ENCODE results near the gene FAM76A. TPM values are rescaled to one million over a fixed set of nuclear protein-coding genes. Genes with fewer than 3 reads are reported as not detected.

The FAM76A gene
- total and polyA plus RNA-seq, 2 experiments from 2014 or later = 3.5 to 9.8 TPM

DNA sequence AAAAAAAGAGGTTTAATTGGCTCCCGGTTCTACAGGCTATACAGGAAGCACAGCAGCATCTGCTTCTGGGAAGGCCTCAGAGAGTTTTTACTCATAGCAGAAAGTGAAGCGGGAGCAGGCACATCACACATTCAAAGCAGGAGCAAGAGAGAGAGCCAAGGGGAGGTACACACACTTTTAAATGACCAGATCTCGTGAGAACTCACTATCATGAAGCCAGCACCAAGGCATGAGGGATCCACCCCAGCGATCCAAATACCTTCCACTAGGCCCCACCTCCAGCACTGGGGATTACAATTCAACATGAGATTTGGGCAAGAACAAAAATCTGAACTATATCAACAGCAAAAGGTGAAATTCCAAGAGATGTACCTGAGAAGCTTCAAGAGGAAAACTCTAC, 20.8 kb upstream of the FAM76A start:
- 84% methylated on average over 4 of the region's 4 CpGs for WGBS (ENCODE audit: low lambda C conversion rate, missing lambda C conversion rate)
- H3K4me1 ChIP-seq (ENCODE audit: insufficient read depth) = no peaks in the 10 kb centered on the region
- H2AFZ ChIP-seq = no peak overlapping the region

DNA sequence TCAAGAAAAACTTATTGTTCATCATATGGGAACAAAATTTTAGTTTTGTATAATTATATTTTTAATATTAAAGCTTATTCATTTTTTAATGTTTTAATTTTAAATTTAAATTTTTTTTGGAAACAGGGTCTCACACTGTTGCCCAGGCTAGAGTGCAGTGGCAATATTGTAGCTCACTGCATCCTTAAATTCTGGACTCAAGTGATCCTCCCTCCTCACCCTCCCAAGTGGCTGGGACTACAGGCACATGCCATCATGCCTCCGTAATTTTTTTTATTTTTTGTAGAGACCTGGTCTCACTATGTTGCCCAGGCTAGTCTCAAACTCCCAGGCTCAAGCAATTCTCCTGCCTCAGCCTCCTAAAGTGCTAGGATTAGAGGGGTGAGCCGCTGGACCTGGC, 20.2 kb upstream of the FAM76A start:
- TF ChIP-seq EZH2phosphoT487 (IDR thresholded peaks at IDR 0.05; ENCODE audit: low read depth, severe bottlenecking, unreplicated experiment) = no peak
- no peak for TF ChIP-seq EZH2 (IDR thresholded peaks at IDR 0.05; ENCODE audit: borderline replicate concordance)
- TF ChIP-seq, protein P1, sequence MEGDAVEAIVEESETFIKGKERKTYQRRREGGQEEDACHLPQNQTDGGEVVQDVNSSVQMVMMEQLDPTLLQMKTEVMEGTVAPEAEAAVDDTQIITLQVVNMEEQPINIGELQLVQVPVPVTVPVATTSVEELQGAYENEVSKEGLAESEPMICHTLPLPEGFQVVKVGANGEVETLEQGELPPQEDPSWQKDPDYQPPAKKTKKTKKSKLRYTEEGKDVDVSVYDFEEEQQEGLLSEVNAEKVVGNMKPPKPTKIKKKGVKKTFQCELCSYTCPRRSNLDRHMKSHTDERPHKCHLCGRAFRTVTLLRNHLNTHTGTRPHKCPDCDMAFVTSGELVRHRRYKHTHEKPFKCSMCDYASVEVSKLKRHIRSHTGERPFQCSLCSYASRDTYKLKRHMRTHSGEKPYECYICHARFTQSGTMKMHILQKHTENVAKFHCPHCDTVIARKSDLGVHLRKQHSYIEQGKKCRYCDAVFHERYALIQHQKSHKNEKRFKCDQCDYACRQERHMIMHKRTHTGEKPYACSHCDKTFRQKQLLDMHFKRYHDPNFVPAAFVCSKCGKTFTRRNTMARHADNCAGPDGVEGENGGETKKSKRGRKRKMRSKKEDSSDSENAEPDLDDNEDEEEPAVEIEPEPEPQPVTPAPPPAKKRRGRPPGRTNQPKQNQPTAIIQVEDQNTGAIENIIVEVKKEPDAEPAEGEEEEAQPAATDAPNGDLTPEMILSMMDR (IDR thresholded peaks at IDR 0.05; ENCODE audit: poor library complexity) = no peak
- Histone ChIP-seq H3K4me1 (ENCODE audit: insufficient read depth) (no peaks in the 10 kb centered on the region), H3K36me3 (replicated peaks; ENCODE audit: insufficient read depth, low read depth) (no peaks in the 10 kb centered on the region), H3K4me3 (no peak overlapping the region), H3K79me2 (no peaks in the 10 kb centered on the region), H3K9me2 (replicated peaks; ENCODE audit: insufficient read depth) (no peaks in the 10 kb centered on the region), H3K9me3 (ENCODE audit: low read depth) (no peaks in the 10 kb centered on the region), H2AFZ (no peak overlapping the region), H3K4me2 (no peak overlapping the region), H3K27ac (no peak overlapping the region), H3K27me3 (no peaks in the 10 kb centered on the region), H4K20me1 (ENCODE audit: insufficient read depth, poor library complexity, severe bottlenecking) (no peaks in the 10 kb centered on the region)
- WGBS (ENCODE audit: low lambda C conversion rate, missing lambda C conversion rate) = 81% methylated on average over 2 of the region's 2 CpGs
- DNase-seq (ENCODE audit: low spot score) = no peak

More for the DNA sequence above, 20.8 kb upstream of the FAM76A start:
- H3K79me2 ChIP-seq = no peaks in the 10 kb centered on the region
- no peaks in the 10 kb centered on the region for H3K9me2 ChIP-seq (replicated peaks; ENCODE audit: insufficient read depth)
- no peaks in the 10 kb centered on the region for H4K20me1 ChIP-seq (ENCODE audit: insufficient read depth, poor library complexity, severe bottlenecking)
- no peak overlapping the region for H3K4me2 ChIP-seq
- TF ChIP-seq, protein P1 (IDR thresholded peaks at IDR 0.05; ENCODE audit: poor library complexity) = no peak
- no peak for TF ChIP-seq EZH2phosphoT487 (IDR thresholded peaks at IDR 0.05; ENCODE audit: low read depth, severe bottlenecking, unreplicated experiment)
- no peak for TF ChIP-seq EZH2 (IDR thresholded peaks at IDR 0.05; ENCODE audit: borderline replicate concordance)
- no peak for DNase-seq (ENCODE audit: low spot score)
- H3K27ac ChIP-seq = no peak overlapping the region
- no peak overlapping the region for H3K4me3 ChIP-seq
- H3K36me3 ChIP-seq (replicated peaks; ENCODE audit: insufficient read depth, low read depth) = no peaks in the 10 kb centered on the region
- H3K27me3 ChIP-seq = no peaks in the 10 kb centered on the region
- H3K9me3 ChIP-seq (ENCODE audit: low read depth) = no peaks in the 10 kb centered on the region

DNA sequence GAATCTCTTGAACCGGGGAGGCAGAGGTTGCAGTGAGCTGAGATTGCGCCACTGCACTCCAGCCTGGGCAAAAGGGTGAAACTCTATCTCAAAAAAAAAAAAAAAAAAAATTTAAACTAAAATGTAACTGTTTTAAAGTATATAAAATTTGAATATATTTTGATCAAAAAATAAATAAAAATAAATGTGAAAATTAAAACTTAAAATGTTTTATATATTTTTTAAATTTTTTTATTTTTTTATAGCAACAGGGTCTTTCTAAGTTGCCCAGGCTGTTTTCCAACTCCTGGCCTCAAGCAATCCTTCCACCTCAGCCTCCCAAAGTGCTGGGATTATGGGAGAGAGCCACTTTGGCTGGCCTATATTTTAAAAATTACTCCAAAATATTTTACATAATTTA, 15.2 kb upstream of the FAM76A start:
- H4K20me1 ChIP-seq (ENCODE audit: insufficient read depth, poor library complexity, severe bottlenecking) = no peaks in the 10 kb centered on the region
- H3K4me1 ChIP-seq (ENCODE audit: insufficient read depth) = peaks cover 11% of the 10 kb centered on the region
- TF ChIP-seq, protein P1 (IDR thresholded peaks at IDR 0.05; ENCODE audit: poor library complexity) = no peak
- TF ChIP-seq EZH2phosphoT487 (IDR thresholded peaks at IDR 0.05; ENCODE audit: low read depth, severe bottlenecking, unreplicated experiment) = no peak
- no peak for TF ChIP-seq EZH2 (IDR thresholded peaks at IDR 0.05; ENCODE audit: borderline replicate concordance)
- no peaks in the 10 kb centered on the region for H3K27me3 ChIP-seq
- H3K79me2 ChIP-seq = no peaks in the 10 kb centered on the region
- H3K36me3 ChIP-seq (replicated peaks; ENCODE audit: insufficient read depth, low read depth) = no peaks in the 10 kb centered on the region
- H3K4me2 ChIP-seq = no peak overlapping the region
- no peaks in the 10 kb centered on the region for H3K9me2 ChIP-seq (replicated peaks; ENCODE audit: insufficient read depth)
- no peak overlapping the region for H3K27ac ChIP-seq
- no peak overlapping the region for H3K4me3 ChIP-seq
- H2AFZ ChIP-seq = no peak overlapping the region
- WGBS (ENCODE audit: low lambda C conversion rate, missing lambda C conversion rate) = 100% methylated on average over 2 of the region's 2 CpGs
- no peak for DNase-seq (ENCODE audit: low spot score)
- H3K9me3 ChIP-seq (ENCODE audit: low read depth) = no peaks in the 10 kb centered on the region

All from hepatocyte (in vitro differentiated cells).